Measurements from ENCODE around the gene PGC.

DNA sequence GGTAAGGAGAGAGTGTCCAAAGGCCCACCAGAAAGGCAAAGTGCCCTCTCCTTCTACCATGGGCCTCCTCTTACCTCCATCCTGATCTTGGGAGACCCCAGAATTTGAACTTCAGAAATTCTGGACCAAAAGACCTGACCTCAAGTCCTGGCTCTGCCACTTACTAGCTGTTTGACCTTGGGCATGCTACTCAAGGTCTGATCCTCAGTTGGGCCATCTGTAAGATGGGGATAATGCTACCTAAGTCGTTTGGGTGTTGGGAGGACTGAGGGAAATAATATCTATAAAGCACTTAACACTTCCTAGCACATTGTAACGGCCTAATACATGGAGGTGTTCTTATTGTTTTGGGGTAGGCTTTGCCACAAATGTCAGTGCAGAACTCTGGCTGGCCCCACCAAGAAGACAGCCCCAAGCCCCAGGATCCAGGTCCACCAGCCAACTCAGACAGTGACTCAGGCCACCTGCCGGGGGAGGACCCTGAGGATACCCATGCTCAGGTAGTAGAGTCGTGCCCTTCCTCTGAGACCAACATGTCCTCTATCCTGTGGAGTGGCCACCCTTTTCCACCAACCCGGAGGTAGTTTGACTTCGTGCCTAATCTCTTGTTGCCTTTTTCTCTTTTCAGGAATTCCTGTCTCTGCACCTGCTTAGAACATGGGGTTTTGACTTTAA is 36.0 kb upstream of the PGC start:
- TF ChIP-seq, protein P1, sequence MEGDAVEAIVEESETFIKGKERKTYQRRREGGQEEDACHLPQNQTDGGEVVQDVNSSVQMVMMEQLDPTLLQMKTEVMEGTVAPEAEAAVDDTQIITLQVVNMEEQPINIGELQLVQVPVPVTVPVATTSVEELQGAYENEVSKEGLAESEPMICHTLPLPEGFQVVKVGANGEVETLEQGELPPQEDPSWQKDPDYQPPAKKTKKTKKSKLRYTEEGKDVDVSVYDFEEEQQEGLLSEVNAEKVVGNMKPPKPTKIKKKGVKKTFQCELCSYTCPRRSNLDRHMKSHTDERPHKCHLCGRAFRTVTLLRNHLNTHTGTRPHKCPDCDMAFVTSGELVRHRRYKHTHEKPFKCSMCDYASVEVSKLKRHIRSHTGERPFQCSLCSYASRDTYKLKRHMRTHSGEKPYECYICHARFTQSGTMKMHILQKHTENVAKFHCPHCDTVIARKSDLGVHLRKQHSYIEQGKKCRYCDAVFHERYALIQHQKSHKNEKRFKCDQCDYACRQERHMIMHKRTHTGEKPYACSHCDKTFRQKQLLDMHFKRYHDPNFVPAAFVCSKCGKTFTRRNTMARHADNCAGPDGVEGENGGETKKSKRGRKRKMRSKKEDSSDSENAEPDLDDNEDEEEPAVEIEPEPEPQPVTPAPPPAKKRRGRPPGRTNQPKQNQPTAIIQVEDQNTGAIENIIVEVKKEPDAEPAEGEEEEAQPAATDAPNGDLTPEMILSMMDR (IDR thresholded peaks at IDR 0.05), result no peak
- no peak for TF ChIP-seq POLR2A (IDR thresholded peaks at IDR 0.05)

All from thyroid gland (tissue), 4 donors.